ENCODE data around the gene HES6. TPM values are rescaled to one million over a fixed set of nuclear protein-coding genes. Genes with fewer than 3 reads are reported as not detected.

HES6 gene
- total and polyA plus RNA-seq, 2 of the 8 experiments (the other 6 are each of a cell fraction or from before 2014, with no cell fraction given), result 32.6 to 36.3 TPM

- H3K4me3 ChIP-seq (ENCODE audit: extremely low read depth in 1 of 4, insufficient read depth in 2 of 4, low read depth in 3 of 4, low read length in 4 of 4), result no peak overlapping the region
- no peaks in the 10 kb centered on the region; a peak in 1 of 7 replicates for H3K4me1 ChIP-seq (replicated peaks in 1 of 4; ENCODE audit: control insufficient read depth in 3 of 4, insufficient read depth in 4 of 4, low read length in 3 of 4)
- H4K20me1 ChIP-seq (replicated peaks in 1 of 2; ENCODE audit: control insufficient read depth in 1 of 2, insufficient read depth in 2 of 2, low read length in 2 of 2), result peaks cover 0 to 3% of the 10 kb centered on the region in 2 experiments
- no peaks in the 10 kb centered on the region for H3K27me3 ChIP-seq (replicated peaks in 1 of 4; ENCODE audit: control insufficient read depth in 3 of 4, extremely low read depth in 1 of 4, insufficient read depth in 3 of 4, low read length in 3 of 4)
- no peak overlapping the region for H3K9ac ChIP-seq (replicated peaks in 1 of 4; ENCODE audit: extremely low read depth in 1 of 4, low read depth in 3 of 4, low read length in 3 of 4)
- H3K4me2 ChIP-seq (ENCODE audit: insufficient read depth in 1 of 2, low read depth in 2 of 2, low read length in 2 of 2), result no peak overlapping the region
- no peak overlapping the region for H2AFZ ChIP-seq (ENCODE audit: low read length)
- H3K36me3 ChIP-seq (ENCODE audit: control insufficient read depth in 2 of 4, insufficient read depth in 4 of 4, low read length in 3 of 4), result peaks cover 0 to 3% (median 0%) of the 10 kb centered on the region in 4 experiments; a peak in 3 of 8 replicates
- H3K23ac ChIP-seq (ENCODE audit: insufficient read length), result no peak overlapping the region
- no peak overlapping the region for H2BK20ac ChIP-seq (ENCODE audit: low read length)
- H3K9me3 ChIP-seq (ENCODE audit: insufficient read depth in 2 of 2, low read depth in 1 of 2, low read length in 1 of 2), result no peaks in the 10 kb centered on the region
- CTCF ChIA-PET (ENCODE audit: partially characterized antibody), result interaction anchor here (0.6 to 17.1 kb wide), 17 partner anchors 6 to 345 kb away, joined by 3 to 298 read pairs (median 3); partner anchors contain the start of genes KLHL30 and PER2
- H2BK5ac ChIP-seq (ENCODE audit: low read depth, low read length), result no peak overlapping the region
- H4K8ac ChIP-seq (ENCODE audit: extremely low read depth, insufficient read depth, low read length), result no peak overlapping the region
- DNase-seq (ENCODE audit: low read depth in 1 of 2, low spot score in 2 of 2) (no peak), FAIRE-seq (no peak)
- no peak overlapping the region for H2AK5ac ChIP-seq (ENCODE audit: low read depth, low read length)
- H4K91ac ChIP-seq (replicated peaks; ENCODE audit: insufficient read length, low read length), result no peak overlapping the region
- no peak overlapping the region for H2BK15ac ChIP-seq (ENCODE audit: low read length)
- TF ChIP-seq SAP30 (IDR thresholded peaks at IDR 0.05; ENCODE audit: insufficient read depth, insufficient replicate concordance, low read length) (no peak), JUND (IDR thresholded peaks at IDR 0.05; ENCODE audit: low read length) (no peak), NANOG (IDR thresholded peaks at IDR 0.05; ENCODE audit: insufficient read depth, low read depth, low read length, poor library complexity, severe bottlenecking) (no peak), POU5F1 (IDR thresholded peaks at IDR 0.05; ENCODE audit: low read depth, low read length) (no peak)
- no peak overlapping the region for H4K5ac ChIP-seq (ENCODE audit: insufficient read length, low read depth, low read length)
- WGBS, 2 experiments (ENCODE audit: extremely low coverage in 1 of 2, insufficient coverage in 1 of 2, insufficient read length in 1 of 2, insufficient replicate concordance in 2 of 2, low coverage in 1 of 2, low lambda C conversion rate in 2 of 2, missing lambda C conversion rate in 1 of 2), result 89% methylated on average over 6 of the region's 6 CpGs; no CpG with 5 or more reads in 1 of the 2 experiments
- no peak overlapping the region for H3K27ac ChIP-seq (ENCODE audit: low read depth, low read length)
- POLR2A ChIA-PET (ENCODE audit: partially characterized antibody), result interaction anchor here (1.0 kb wide), 1 partner anchor 19 kb away, joined by 3 read pairs; no protein-coding TSS in a partner anchor
- H3K18ac ChIP-seq (ENCODE audit: extremely low read depth, low read length), result no peak overlapping the region
- H3K79me1 ChIP-seq (ENCODE audit: low read depth, low read length), result no peaks in the 10 kb centered on the region
- no peak overlapping the region for H3K4ac ChIP-seq (replicated peaks; ENCODE audit: insufficient read length, low read depth, low read length)
- no peak overlapping the region for H3K14ac ChIP-seq (ENCODE audit: insufficient read length)
- H3K56ac ChIP-seq (replicated peaks; ENCODE audit: insufficient read length, low read depth, low read length), result no peak overlapping the region
- no peak overlapping the region for H2BK12ac ChIP-seq (ENCODE audit: low read depth, low read length)
- no peaks in the 10 kb centered on the region for H3K79me2 ChIP-seq (ENCODE audit: control insufficient read depth in 1 of 2, insufficient read depth in 2 of 2, low read length in 2 of 2)
- H3K23me2 ChIP-seq (ENCODE audit: low read depth, low read length), result no peaks in the 10 kb centered on the region
- H2BK120ac ChIP-seq (replicated peaks; ENCODE audit: low read depth, low read length), result no peak overlapping the region
Observed at GRCh38 chr2:238256111-238256510, 16.3 kb upstream of the HES6 start.
